ENCODE results near the gene GTF2H4. TPM values are rescaled to one million over a fixed set of nuclear protein-coding genes. Genes with fewer than 3 reads are reported as not detected.

GTF2H4 gene
- total RNA-seq, 2 donors from 2014 or later = 15.8 to 25.7 TPM

- intact Hi-C loops (cut with DNase I) = no loop called here
- no peaks in the 10 kb centered on the region for H3K36me3 ChIP-seq
- peaks cover 10% of the 10 kb centered on the region for H3K4me1 ChIP-seq
- no peaks in the 10 kb centered on the region for H3K9me3 ChIP-seq
- DNase-seq = peak; percentile 66
- no peak for TF ChIP-seq CTCF (IDR thresholded peaks at IDR 0.05)
- H3K27me3 ChIP-seq = no peaks in the 10 kb centered on the region
- H3K4me3 ChIP-seq = peak overlapping the region; percentile 75
- H3K27ac ChIP-seq = peak overlapping the region; percentile 89
- peak overlapping the region; percentile 58 to 98 for H3K9ac ChIP-seq (ENCODE audit: low read depth in 2 of 2, low read length in 2 of 2)
Observed at GRCh38 chr6:30884521-30885480, 23.2 kb upstream of the GTF2H4 start.

- H3K4me3 ChIP-seq = peak overlapping the region; percentile 75
- H3K9ac ChIP-seq (ENCODE audit: low read depth in 2 of 2, low read length in 2 of 2) = peak overlapping the region; percentile 60 to 98
- peak overlapping the region; percentile 89 for H3K27ac ChIP-seq
- no peaks in the 10 kb centered on the region for H3K9me3 ChIP-seq
- DNase-seq = peak; percentile 83
- TF ChIP-seq CTCF (IDR thresholded peaks at IDR 0.05) = no peak
- H3K36me3 ChIP-seq = no peaks in the 10 kb centered on the region
- no peaks in the 10 kb centered on the region for H3K27me3 ChIP-seq
- intact Hi-C loops (cut with DNase I) = no loop called here
- peaks cover 10% of the 10 kb centered on the region for H3K4me1 ChIP-seq
Observed at GRCh38 chr6:30885481-30885998, 22.5 kb upstream of the GTF2H4 start.

GRCh38 chr6:30885999-30886896 lies 21.8 kb upstream of the GTF2H4 start:
- no peak for TF ChIP-seq CTCF (IDR thresholded peaks at IDR 0.05)
- DNase-seq = peak; percentile 74
- H3K27ac ChIP-seq = peak overlapping the region; percentile 89
- intact Hi-C loops (cut with DNase I) = no loop called here
- no peaks in the 10 kb centered on the region for H3K36me3 ChIP-seq
- no peaks in the 10 kb centered on the region for H3K9me3 ChIP-seq
- peaks cover 10% of the 10 kb centered on the region for H3K4me1 ChIP-seq
- H3K27me3 ChIP-seq = no peaks in the 10 kb centered on the region
- peak overlapping the region; percentile 75 for H3K4me3 ChIP-seq
- H3K9ac ChIP-seq (ENCODE audit: low read depth in 2 of 2, low read length in 2 of 2) = peak overlapping the region; percentile 60 to 98

- Histone ChIP-seq H3K36me3 (peaks cover 2% of the 10 kb centered on the region), H3K9ac (ENCODE audit: low read depth in 2 of 2, low read length in 2 of 2) (peak overlapping the region; percentile 1 to 98), H3K27ac (no peak overlapping the region), H3K4me3 (no peak overlapping the region), H3K27me3 (no peaks in the 10 kb centered on the region), H3K4me1 (peaks cover 10% of the 10 kb centered on the region), H3K9me3 (no peaks in the 10 kb centered on the region)
- TF ChIP-seq CTCF (IDR thresholded peaks at IDR 0.05) = no peak
- intact Hi-C loops (cut with DNase I) = no loop called here
- no peak for DNase-seq
Observed at GRCh38 chr6:30886897-30887255, 21.1 kb upstream of the GTF2H4 start.

Measured in colonic mucosa (tissue), 4 donors.